GM10248 (cell line): Measurements from ENCODE around the gene SLIT3.

Experiments
- CTCF ChIA-PET: fragments of 300-600 bp; sonication (Branson Sonifier 250); formaldehyde crosslinking; extraction: SDS; loops from one replicate; lab custom pipeline; 2021; ENCODE audit warnings: antibody characterized with exemption; lab: Yijun Ruan, JAX
- POLR2A ChIA-PET: fragments of 350-650 bp; sonication (Branson Sonifier 250); formaldehyde crosslinking; extraction: SDS; loops from one replicate; lab custom pipeline; 2020; ENCODE audit warnings: antibody characterized with exemption; lab: Yijun Ruan, JAX
- DNase-seq: peaks from one replicate; pipeline ENCODE4 v3.0.0; 2012; ENCODE audit errors: extremely low spot score
- CTCF ChIP-seq: IDR thresholded peaks from 2 replicates; pipeline ENCODE4 v1.5.1; 2012; ENCODE audit warnings: mild to moderate bottlenecking, low read depth; ENCODE audit errors: extremely low read depth, missing control alignments, control extremely low read depth

Gene SLIT3

GRCh38 chr5:169048181-169049125 is 252.5 kb downstream of the SLIT3 start:
- DNase-seq = no peak
- no peak for TF ChIP-seq CTCF
- CTCF ChIA-PET = interaction anchor here (1.0 kb wide), 1 partner anchor 10 kb away, joined by 4 read pairs; no protein-coding TSS in a partner anchor
- POLR2A ChIA-PET = no interaction called here

DNA sequence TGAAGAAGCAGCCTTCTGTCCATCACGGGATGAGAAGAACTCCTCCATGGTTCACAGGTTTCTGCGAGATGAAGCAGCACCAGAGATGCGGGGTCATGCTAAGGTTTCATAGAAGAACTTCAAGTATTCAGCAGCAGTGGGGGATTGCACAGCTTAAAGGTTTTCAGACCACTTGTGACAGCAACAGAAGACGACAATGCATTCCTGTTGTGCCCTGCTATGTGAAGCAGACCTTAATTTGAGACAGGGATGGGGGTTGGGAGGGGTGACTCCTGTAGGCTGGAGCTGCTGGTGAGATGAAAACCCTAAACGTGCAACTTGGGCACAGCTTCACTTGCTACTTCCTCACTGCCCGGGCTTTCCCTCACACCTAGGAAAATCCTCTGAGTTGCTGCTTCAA is 256.0 kb downstream of the SLIT3 start:
- no peak for TF ChIP-seq CTCF
- ChIA-PET POLR2A (no interaction called here), CTCF (no interaction called here)
- DNase-seq = no peak

GRCh38 chr5:169041180-169041579 is 259.8 kb downstream of the SLIT3 start:
- CTCF ChIA-PET = interaction anchor here (1.1 kb wide), 1 partner anchor 10 kb away, joined by 3 read pairs; no protein-coding TSS in a partner anchor
- no peak for TF ChIP-seq CTCF
- POLR2A ChIA-PET = no interaction called here
- DNase-seq = no peak

DNA sequence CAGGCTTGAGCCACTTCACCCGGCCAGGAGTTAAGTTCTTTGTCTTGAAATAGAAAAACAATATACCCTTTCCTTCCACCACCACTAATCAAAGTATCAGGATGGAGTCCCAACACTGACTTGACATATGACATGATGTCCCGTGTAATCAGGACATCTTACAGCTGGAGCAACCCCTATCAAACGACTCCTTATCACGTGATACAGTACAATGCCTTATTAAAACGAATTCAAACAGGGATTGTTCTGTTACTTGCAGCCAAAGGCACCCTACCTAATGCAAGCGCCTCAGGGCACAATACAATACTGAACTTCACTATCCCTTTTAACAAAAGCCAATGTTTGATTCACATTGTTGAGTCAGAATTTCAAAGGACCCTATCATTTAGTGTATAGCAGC is 261.3 kb downstream of the SLIT3 start:
- TF ChIP-seq CTCF = no peak
- POLR2A ChIA-PET = no interaction called here
- no peak for DNase-seq
- CTCF ChIA-PET = no interaction called here

- CTCF ChIA-PET = no interaction called here
- no peak for DNase-seq
- POLR2A ChIA-PET = no interaction called here
- no peak for TF ChIP-seq CTCF
These were observed 263.5 kb downstream of the SLIT3 start for GRCh38 chr5:169037466-169037865.

DNA sequence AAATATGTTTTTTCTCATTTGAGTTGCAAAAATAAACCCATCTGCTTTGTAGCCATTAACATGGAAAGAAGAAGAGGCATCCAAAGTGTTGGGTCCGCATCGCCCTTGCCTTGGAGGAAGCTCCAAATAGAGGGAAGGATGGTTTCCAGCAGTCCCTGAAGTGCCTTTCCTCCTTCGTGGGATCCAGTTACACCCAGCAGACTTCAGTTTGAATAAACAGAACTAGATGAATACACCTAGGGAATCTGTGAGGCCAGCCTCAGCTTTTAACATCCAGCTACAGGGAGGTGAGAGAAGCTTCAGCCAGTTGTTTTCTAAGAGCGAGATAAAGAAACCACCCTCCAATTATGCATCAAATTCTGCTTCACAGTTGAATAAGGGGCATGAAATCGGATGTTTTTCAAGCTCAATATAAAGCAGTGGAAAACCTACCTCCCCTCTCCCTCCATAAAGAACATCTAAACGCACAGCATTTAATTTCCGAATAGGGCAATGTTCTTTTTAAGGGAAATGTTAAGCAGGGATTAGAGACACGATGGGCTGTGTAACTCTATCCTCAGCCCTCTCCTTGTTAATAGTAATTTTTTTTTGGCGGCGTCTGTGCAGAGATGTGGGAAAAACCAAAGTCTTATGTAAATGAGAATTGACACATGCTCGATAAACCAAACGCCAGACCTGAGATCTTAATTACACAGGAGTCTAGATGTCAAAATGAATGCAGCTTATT is 264.7 kb downstream of the SLIT3 start:
- POLR2A ChIA-PET = no interaction called here
- no peak for DNase-seq
- TF ChIP-seq CTCF = no peak
- CTCF ChIA-PET = interaction anchor here (1.0 to 1.5 kb wide), 2 partner anchors 11 to 49 kb away, joined by 3 to 4 read pairs; no protein-coding TSS in a partner anchor
